Measurements from ENCODE around the gene MACROD2.
"Not testable (repeated sequence)": the region's sequence is repeated elsewhere in the genome, so short reads cannot be mapped to it uniquely, and the experiment has no call there.

Gene MACROD2

DNA sequence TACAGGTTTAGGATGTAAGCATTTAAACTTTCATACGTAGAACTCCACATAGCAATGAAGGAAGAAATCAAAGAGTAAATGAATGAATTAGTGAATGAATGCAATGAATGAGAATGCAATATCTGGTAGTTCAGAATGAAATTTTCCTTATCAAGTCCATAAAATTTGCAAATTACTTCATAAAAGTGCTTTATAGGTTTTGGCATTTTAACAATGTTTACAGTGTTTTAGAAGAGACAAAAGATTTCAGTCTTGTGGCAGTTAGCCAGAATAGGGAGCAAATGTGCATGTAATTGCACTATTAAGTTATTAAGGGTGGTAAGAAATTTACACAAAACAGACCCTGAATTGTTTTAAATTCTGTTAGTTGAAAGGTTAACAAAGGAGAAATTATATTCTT lies 1081.5 kb downstream of the MACROD2 start:
- DNase-seq: no peak

GRCh38 chr20:15077733-15078250 lies 1082.5 kb downstream of the MACROD2 start:
- no peak for DNase-seq

DNA sequence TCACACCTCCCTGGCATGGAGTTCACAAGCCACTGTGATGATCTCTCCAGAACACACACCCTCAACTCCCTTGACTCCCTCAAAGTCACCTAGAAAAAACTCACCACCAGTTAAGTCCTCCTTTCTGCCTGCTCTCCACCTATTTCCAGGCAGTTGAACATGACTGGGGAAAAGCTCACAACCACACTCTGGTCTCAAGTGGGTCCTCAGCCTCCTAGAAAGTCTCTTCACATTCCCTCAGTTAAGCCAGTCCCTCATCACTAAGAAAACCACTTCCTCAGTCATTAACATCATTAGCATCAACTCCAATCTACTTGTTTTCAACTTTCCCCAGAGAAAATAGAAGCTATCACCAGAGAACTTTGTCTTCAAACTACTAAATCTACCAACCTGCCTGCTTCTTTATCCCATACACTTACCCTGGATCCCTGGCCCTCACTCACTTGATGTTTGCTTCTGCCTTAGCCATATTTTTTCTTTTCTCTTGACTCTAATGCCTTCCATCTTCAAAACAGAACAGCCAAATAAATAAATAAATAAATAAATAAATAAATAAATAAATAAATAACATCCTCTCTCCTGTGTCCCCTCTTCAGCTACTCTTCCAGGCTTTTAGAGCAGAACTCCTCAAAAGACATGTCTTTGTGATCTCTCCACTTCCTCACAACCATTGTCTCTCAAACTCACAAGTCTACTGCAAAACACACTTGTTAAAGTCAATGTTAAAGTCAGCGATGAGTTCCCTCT lies 1084.5 kb downstream of the MACROD2 start:
- no peak for DNase-seq

DNA sequence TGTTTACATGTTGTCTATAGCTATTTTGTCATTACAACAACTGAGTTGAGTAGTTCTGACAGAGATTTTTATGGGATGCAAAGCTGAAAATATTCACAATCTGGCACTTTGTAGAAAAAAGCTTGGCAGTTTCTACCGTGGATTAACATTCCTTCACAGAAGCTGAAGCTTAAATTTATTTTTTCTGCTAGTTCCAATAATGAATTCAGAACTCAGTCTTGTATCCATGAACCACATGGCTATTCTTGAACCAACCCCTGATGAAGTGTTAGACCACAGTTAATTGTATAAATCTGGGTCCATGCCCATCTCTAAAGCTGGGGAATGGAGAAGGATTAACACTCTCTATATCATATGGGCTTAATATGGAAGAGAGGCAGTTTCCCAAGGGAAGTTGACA lies 1085.9 kb downstream of the MACROD2 start:
- no peak for DNase-seq

DNA sequence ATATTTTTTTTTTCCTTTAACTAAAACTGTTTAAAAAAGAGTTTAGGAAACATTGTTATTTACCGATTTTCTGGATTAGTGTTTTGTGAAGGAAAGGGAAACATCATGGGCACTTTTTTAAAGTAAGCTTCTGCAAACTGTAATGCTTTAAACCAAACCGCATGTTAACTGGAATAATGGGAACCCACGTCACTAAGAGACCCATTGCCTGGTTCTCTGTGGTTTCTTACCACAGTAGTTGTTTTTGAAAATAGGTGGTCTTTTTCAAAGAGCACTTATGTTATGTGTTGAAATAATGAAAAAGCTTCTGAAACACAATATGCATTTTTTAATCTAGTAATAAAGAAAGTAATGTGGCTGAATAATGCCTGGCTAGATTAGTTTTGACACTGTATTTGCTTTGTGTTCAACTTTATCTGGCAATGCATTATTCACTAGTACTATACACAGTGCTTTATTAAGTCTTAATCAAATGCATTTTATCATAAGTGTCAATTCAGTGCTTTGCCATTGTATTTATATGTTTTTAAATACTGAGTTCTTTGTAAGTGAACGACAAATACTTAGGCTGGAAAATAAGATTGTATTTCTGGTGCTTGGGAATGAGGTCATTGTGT lies 1096.2 kb downstream of the MACROD2 start:
- DNase-seq: no peak

DNA sequence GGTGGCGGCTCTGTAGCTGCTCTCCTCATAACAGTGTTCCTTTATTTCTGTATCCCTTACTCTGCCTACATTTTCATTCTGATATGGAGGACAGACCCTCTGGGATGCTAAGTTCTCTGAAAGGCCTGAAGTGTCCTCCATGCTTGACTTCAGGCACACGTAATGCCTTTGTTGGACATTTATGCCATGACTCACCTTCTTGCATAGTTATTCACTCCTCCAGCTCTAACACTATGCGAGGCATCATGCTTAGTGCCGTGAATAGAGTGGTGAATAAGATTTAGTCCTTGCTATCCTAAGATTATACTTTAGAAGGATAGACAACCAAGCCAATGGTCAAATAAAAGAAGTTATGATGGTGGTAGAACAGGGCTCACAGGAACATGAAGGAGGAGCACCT lies 1103.0 kb downstream of the MACROD2 start:
- DNase-seq: no peak

GRCh38 chr20:15099130-15099529 lies 1103.8 kb downstream of the MACROD2 start:
- no peak for DNase-seq

DNA sequence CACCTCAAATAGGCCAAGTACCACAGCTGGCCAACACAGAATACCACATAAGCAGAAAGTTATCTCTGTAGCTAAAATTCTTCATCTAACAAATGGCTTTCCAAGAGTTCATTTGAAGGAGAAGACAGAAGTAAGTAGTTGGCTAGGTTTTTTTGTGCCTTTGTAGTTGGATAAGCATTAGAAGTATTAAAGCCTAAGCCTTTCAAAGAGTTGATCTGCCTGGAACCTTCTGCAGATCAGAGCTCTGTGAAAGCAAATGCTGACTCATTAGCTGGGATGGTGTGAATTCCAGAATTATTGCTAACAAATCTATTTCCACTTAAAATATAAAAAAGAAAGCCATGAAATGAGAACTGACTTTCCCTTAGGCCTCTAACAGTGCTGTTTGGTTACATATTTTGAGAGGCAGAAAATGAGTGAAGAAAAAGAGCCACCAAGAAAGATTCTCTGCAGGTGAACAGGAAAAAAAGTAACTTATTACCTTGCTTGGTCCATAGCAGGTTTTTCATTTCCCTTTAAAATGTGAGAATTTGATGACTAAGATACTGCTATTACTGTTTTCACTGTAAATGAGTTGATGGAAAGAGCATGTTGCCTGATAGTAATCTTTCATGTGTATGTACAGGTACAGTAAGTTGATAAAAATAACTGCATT lies 1105.3 kb downstream of the MACROD2 start:
- no peak for DNase-seq

- no peak for DNase-seq
Measured at GRCh38 chr20:15107931-15108330, 1112.6 kb downstream of the MACROD2 start.

DNA sequence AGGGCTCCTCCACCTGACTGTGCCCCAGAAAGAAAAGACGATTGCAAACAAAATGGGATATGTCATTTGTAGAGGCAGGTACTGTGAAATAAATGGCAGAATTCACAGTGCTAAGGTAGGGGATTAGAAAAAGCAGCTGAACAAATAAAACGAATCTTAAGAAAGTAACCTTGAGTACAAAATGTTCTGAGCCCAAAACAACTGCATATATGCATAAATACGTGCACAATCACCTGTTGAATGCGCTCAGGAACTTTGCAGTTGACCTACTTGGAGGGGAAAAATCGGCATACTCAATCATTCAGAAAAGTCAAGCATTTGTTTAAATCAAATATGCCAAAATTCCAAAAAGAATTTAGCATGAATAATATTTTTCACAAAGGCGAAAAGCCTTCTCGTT lies 1114.2 kb downstream of the MACROD2 start:
- DNase-seq: no peak

GRCh38 chr20:15111654-15112053 lies 1116.3 kb downstream of the MACROD2 start:
- DNase-seq: no peak

GRCh38 chr20:15113144-15113773 lies 1117.9 kb downstream of the MACROD2 start:
- DNase-seq: no peak

GRCh38 chr20:15119852-15120487 lies 1124.7 kb downstream of the MACROD2 start:
- DNase-seq: no peak

GRCh38 chr20:15122613-15123012 lies 1127.3 kb downstream of the MACROD2 start:
- no peak for DNase-seq

DNA sequence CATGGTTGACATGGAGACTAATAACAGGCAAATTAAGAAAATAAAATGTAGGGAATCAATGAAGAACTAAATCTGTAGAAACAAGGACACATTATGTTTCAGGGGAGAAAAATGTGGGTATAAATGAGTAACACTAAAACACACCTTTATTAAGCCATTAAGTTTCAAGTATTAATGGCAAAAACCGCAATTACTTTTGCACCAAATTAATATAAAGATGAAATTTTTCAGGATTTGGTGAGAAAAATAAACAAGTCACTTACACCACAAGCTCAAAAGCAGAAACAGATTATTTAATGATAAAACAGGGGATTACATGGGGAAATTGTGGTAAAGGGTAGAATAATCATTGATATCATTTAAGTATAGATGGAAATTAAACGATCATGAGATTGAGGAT lies 1135.9 kb downstream of the MACROD2 start:
- DNase-seq: no peak

DNA sequence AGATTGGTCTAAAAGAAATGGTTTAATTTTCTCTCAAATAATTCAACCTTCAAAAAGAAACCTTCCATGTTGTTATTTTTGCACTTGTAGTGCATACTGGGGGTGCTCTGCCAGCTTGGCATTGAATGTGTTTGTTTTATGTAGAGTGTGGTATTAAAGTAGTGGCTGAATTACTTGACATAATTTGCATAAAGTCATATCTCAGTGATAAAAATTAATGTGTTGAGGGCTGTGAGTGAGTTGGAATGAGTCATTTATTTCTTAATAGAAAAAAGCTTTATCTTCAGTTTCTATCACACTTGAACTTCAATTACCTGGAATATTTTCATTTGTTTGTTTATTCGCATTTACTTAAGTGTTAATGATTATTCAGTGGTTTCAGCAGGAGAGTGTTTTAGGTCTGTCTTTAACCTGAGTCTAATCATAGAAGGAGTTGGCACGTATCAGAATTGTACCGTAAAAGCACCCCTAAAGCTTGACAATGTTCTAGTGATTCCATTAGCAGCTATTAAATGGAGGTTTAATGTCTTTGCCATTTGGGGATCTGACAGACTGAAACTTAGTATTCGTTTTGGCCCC lies 1143.3 kb downstream of the MACROD2 start:
- DNase-seq: no peak

GRCh38 chr20:15139522-15139921 lies 1144.2 kb downstream of the MACROD2 start:
- DNase-seq: no peak

DNA sequence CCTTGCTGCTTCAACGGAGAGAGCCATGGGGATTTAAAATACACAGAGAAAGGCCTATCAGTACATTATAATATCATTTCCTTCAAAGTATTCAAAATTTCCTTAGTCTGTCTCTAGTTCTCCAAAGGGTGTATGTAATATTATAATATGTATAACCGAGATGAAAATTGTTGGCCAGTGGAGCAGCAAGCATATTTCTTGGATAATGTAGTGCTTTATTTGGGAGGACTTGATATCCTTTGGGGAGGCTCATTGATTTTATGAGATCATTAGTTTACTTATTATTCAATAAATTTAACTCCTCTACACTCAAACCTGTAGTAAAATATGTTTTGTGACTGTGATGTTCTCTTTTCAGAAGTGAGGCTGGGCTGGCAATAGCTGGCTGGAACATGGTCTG lies 1145.0 kb downstream of the MACROD2 start:
- DNase-seq: no peak

DNA sequence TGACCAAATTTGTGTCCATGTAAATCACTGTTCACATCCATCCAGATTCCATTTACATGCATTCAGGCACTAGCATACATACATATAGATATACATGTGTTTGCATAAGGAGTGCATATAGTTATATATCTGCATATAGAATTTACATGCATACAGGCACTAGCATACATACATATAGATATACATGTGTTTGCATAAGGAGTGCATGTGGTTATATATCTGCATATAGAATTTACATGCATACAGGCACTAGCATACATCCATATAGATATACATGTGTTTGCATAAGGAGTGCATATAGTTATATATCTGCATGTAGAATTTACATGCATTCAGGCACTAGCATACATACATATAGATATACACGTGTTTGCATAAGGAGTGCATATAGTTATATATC lies 1145.6 kb downstream of the MACROD2 start:
- not testable (repeated sequence) for DNase-seq

GRCh38 chr20:15141861-15142260 lies 1146.5 kb downstream of the MACROD2 start:
- no peak for DNase-seq

- DNase-seq: no peak
Measured at GRCh38 chr20:15143478-15143877, 1148.2 kb downstream of the MACROD2 start.

DNA sequence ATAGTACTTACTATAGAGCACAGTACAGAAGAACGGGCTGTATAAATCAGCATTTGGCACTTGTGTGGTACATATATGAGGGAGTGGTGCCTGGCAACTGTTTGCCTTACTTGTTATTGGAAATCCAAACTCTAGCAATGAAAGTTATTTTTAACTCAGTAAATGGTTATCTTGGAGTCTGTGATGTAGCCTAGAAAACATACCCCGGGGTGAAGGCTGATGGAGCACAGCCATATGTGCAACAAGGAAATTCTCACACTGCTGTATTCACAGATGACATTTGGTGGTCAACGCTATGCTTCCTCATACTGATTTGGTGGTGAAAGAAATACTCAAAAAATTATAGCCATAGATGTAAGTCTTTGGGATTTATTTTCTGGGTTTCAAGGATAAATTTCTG lies 1149.6 kb downstream of the MACROD2 start:
- DNase-seq: no peak

DNA sequence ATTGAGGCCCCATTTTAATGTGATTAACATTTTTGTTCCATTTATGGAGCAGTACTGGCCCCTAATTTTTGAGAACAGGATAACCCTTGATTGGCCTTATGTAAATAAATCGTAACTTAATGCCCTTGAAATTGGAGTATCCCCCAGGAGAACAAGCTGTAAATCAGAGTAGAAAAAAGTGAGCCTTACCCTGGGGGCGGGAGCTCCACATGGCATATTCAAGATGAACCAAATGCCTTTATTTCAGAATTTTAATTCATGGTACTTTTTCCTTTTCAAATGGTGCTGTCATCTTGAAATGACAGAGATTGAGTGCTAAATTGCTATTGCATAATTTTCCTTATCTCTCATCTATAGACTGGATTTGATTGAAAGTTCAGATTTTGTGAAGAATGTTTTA lies 1151.6 kb downstream of the MACROD2 start:
- no peak for DNase-seq

All from activated naive CD4-positive, alpha-beta T cell (primary cell).